ENCODE data around the gene HTT-AS. TPM values are rescaled to one million over a fixed set of nuclear protein-coding genes. Genes with fewer than 3 reads are reported as not detected.

HTT-AS gene
- total and polyA plus RNA-seq, 2 of the 8 experiments (the other 6 are each of a cell fraction or from before 2014, with no cell fraction given), result not detected

GRCh38 chr4:3066836-3067400 is 7.4 kb downstream of the HTT-AS start:
- Histone ChIP-seq H2BK20ac (ENCODE audit: low read length) (no peak overlapping the region), H3K23me2 (ENCODE audit: low read depth, low read length) (no peaks in the 10 kb centered on the region), H2BK12ac (ENCODE audit: low read depth, low read length) (no peak overlapping the region), H3K4ac (replicated peaks; ENCODE audit: insufficient read length, low read depth, low read length) (no peak overlapping the region), H4K8ac (ENCODE audit: extremely low read depth, insufficient read depth, low read length) (no peak overlapping the region), H3K4me2 (ENCODE audit: insufficient read depth in 1 of 2, low read depth in 2 of 2, low read length in 2 of 2) (no peak overlapping the region), H3K27me3 (replicated peaks in 1 of 4; ENCODE audit: control insufficient read depth in 3 of 4, extremely low read depth in 1 of 4, insufficient read depth in 3 of 4, low read length in 3 of 4) (no peaks in the 10 kb centered on the region), H3K79me1 (ENCODE audit: low read depth, low read length) (no peaks in the 10 kb centered on the region), H3K9me3 (ENCODE audit: insufficient read depth in 2 of 2, low read depth in 1 of 2, low read length in 1 of 2) (no peaks in the 10 kb centered on the region), H2AFZ (ENCODE audit: low read length) (no peak overlapping the region), H4K5ac (ENCODE audit: insufficient read length, low read depth, low read length) (no peak overlapping the region), H3K4me1 (replicated peaks in 1 of 4; ENCODE audit: control insufficient read depth in 3 of 4, insufficient read depth in 4 of 4, low read length in 3 of 4) (no peaks in the 10 kb centered on the region), H2BK5ac (ENCODE audit: low read depth, low read length) (no peak overlapping the region), H3K18ac (ENCODE audit: extremely low read depth, low read length) (no peak overlapping the region), H3K36me3 (ENCODE audit: control insufficient read depth in 2 of 4, insufficient read depth in 4 of 4, low read length in 3 of 4) (no peaks in the 10 kb centered on the region), H3K9ac (replicated peaks in 1 of 4; ENCODE audit: extremely low read depth in 1 of 4, low read depth in 3 of 4, low read length in 3 of 4) (no peak overlapping the region), H3K14ac (ENCODE audit: insufficient read length) (no peak overlapping the region), H3K56ac (replicated peaks; ENCODE audit: insufficient read length, low read depth, low read length) (no peak overlapping the region), H4K20me1 (replicated peaks in 1 of 2; ENCODE audit: control insufficient read depth in 1 of 2, insufficient read depth in 2 of 2, low read length in 2 of 2) (no peaks in the 10 kb centered on the region), H2BK120ac (replicated peaks; ENCODE audit: low read depth, low read length) (no peak overlapping the region), H2AK5ac (ENCODE audit: low read depth, low read length) (no peak overlapping the region), H3K4me3 (ENCODE audit: extremely low read depth in 1 of 4, insufficient read depth in 2 of 4, low read depth in 3 of 4, low read length in 4 of 4) (no peak overlapping the region), H3K27ac (ENCODE audit: low read depth, low read length) (no peak overlapping the region), H3K23ac (ENCODE audit: insufficient read length) (no peak overlapping the region), H3K79me2 (ENCODE audit: control insufficient read depth in 1 of 2, insufficient read depth in 2 of 2, low read length in 2 of 2) (no peaks in the 10 kb centered on the region), H2BK15ac (ENCODE audit: low read length) (no peak overlapping the region), H4K91ac (replicated peaks; ENCODE audit: insufficient read length, low read length) (no peak overlapping the region)
- no peak for FAIRE-seq
- CTCF ChIA-PET (ENCODE audit: partially characterized antibody), result no interaction called here
- 85% methylated on average over 6 of the region's 6 CpGs; no CpG with 5 or more reads in 1 of the 2 experiments for WGBS, 2 experiments (ENCODE audit: extremely low coverage in 1 of 2, insufficient coverage in 1 of 2, insufficient read length in 1 of 2, insufficient replicate concordance in 2 of 2, low coverage in 1 of 2, low lambda C conversion rate in 2 of 2, missing lambda C conversion rate in 1 of 2)
- no peak for DNase-seq (ENCODE audit: low read depth in 1 of 2, low spot score in 2 of 2)
- no peak for TF ChIP-seq CTBP2 (IDR thresholded peaks at IDR 0.05; ENCODE audit: borderline replicate concordance, insufficient read depth, insufficient read length, low read length)
- TF ChIP-seq TAF7 (optimal IDR thresholded peaks at IDR 0.05; ENCODE audit: borderline replicate concordance, low read depth, low read length), result no peak
- TF ChIP-seq KDM4A (IDR thresholded peaks at IDR 0.05; ENCODE audit: low read depth, low read length, severe bottlenecking), result no peak
- no peak for TF ChIP-seq FOSL1 (IDR thresholded peaks at IDR 0.05; ENCODE audit: insufficient read depth, low read depth, low read length)
- no peak for TF ChIP-seq SUZ12 (IDR thresholded peaks at IDR 0.05; ENCODE audit: low read length)
- no peak for TF ChIP-seq RAD21 (IDR thresholded peaks at IDR 0.05 in 1 of 2, conservative IDR thresholded peaks at IDR 0.05 in 1 of 2; ENCODE audit: low read depth in 2 of 2, low read length in 2 of 2)
- TF ChIP-seq SRF (IDR thresholded peaks at IDR 0.05; ENCODE audit: low read depth, low read length), result no peak
- POLR2A ChIA-PET (ENCODE audit: partially characterized antibody), result no interaction called here
